Ishikawa (cell line): ENCODE measurements around the gene GYS2.

Experiments
- CEBPB ChIP-seq: IDR thresholded peaks from 2 replicates; pipeline ENCODE4 v1.6.1; 2012
- CREB1 ChIP-seq: IDR thresholded peaks from 2 replicates; pipeline ENCODE4 v1.6.1; 2012; ENCODE audit warnings: low read depth
- EP300 ChIP-seq: IDR thresholded peaks from 2 replicates; pipeline ENCODE4 v1.6.1; 2012; ENCODE audit warnings: borderline replicate concordance

DNA sequence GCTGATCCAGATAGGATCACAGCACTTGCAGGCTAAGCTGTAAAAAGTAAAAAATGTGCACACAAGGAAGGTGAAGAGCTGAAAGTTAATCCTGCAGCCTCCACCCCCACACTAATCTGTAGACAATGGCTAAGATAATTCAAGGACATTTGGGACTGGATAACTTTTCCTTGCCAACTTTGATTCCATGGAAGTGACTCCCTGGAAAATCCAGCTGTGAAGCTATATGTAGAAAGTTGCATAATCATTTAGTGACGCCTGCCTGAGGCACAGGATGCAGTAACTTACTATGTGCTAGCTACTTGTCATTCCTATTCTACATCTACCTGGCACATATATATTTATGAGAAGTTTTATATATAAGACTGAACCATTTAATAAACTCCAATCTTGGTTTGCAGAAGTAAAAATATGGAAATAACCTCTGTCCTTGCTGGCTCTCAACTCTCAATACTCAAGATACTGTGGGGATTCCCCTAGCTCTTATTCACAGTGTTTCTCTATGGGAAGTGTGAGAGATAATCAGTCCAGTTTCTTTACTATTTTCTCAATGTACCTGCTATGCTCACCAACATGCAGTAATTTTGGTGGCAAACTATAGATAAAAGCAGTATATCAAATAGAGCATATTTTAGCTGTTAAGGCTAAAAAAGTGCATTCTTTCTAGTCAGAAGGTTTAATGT, 38.2 kb upstream of the GYS2 start:
- TF ChIP-seq CEBPB: 0 out of 2 replicates have a peak, but pooled peaks have one; percentile 28
- TF ChIP-seq CREB1: no peak
- TF ChIP-seq EP300: no peak
